ENCODE data around the gene CADM3. TPM values are rescaled to one million over a fixed set of nuclear protein-coding genes. Genes with fewer than 3 reads are reported as not detected.

CADM3 gene
- total and polyA plus RNA-seq, 2 of the 8 experiments (the other 6 are each of a cell fraction or from before 2014, with no cell fraction given) = 8.3 to 8.5 TPM

DNA sequence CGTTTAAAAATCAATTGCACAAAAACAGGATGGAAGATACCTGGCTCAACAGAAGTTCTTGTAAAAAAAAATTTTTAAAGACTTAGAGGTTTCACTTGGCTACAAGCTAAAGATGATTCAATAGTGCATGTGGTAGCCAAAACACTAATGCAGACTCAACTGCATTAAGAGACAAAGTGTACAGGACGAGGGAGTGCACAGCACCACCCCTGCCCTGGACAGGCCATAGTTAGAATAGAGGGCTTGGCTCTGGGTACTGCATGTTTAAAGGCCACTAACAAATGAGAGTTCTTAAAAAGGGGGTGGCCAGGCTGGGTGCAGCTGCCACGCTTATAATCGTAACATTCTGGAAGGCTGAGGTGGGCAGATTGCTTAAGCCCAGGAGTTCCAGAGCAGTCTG, 41.2 kb downstream of the CADM3 start:
- CTCF ChIA-PET (ENCODE audit: partially characterized antibody) = interaction anchor here (0.6 to 26.6 kb wide), 17 partner anchors 9 to 711 kb away, joined by 3 to 660 read pairs (median 8); partner anchors contain the start of genes ACKR1, AIM2, CADM3 and FCRL6
- Histone ChIP-seq H4K20me1 (replicated peaks in 1 of 2; ENCODE audit: control insufficient read depth in 1 of 2, insufficient read depth in 2 of 2, low read length in 2 of 2) (no peaks in the 10 kb centered on the region), H3K4me1 (replicated peaks in 1 of 4; ENCODE audit: control insufficient read depth in 3 of 4, insufficient read depth in 4 of 4, low read length in 3 of 4) (peaks cover 3 to 7% (median 4%) of the 10 kb centered on the region in 4 experiments; a peak in 6 of 7 replicates), H2BK20ac (ENCODE audit: low read length) (no peak overlapping the region), H2BK120ac (replicated peaks; ENCODE audit: low read depth, low read length) (no peak overlapping the region), H3K23ac (ENCODE audit: insufficient read length) (no peak overlapping the region), H3K4ac (replicated peaks; ENCODE audit: insufficient read length, low read depth, low read length) (no peak overlapping the region), H3K56ac (replicated peaks; ENCODE audit: insufficient read length, low read depth, low read length) (no peak overlapping the region), H3K9ac (replicated peaks in 1 of 4; ENCODE audit: extremely low read depth in 1 of 4, low read depth in 3 of 4, low read length in 3 of 4) (no peak overlapping the region), H2AFZ (ENCODE audit: low read length) (no peak overlapping the region), H2BK12ac (ENCODE audit: low read depth, low read length) (no peak overlapping the region), H3K14ac (ENCODE audit: insufficient read length) (no peak overlapping the region), H3K4me2 (ENCODE audit: insufficient read depth in 1 of 2, low read depth in 2 of 2, low read length in 2 of 2) (no peak overlapping the region), H3K79me2 (ENCODE audit: control insufficient read depth in 1 of 2, insufficient read depth in 2 of 2, low read length in 2 of 2) (no peaks in the 10 kb centered on the region), H4K8ac (ENCODE audit: extremely low read depth, insufficient read depth, low read length) (no peak overlapping the region), H3K27ac (ENCODE audit: low read depth, low read length) (no peak overlapping the region), H3K79me1 (ENCODE audit: low read depth, low read length) (no peaks in the 10 kb centered on the region), H3K18ac (ENCODE audit: extremely low read depth, low read length) (no peak overlapping the region), H3K23me2 (ENCODE audit: low read depth, low read length) (no peaks in the 10 kb centered on the region), H3K4me3 (ENCODE audit: extremely low read depth in 1 of 4, insufficient read depth in 2 of 4, low read depth in 3 of 4, low read length in 4 of 4) (no peak overlapping the region), H4K91ac (replicated peaks; ENCODE audit: insufficient read length, low read length) (no peak overlapping the region), H3K27me3 (replicated peaks in 1 of 4; ENCODE audit: control insufficient read depth in 3 of 4, extremely low read depth in 1 of 4, insufficient read depth in 3 of 4, low read length in 3 of 4) (no peaks in the 10 kb centered on the region; a peak in 1 of 7 replicates), H3K36me3 (ENCODE audit: control insufficient read depth in 2 of 4, insufficient read depth in 4 of 4, low read length in 3 of 4) (no peaks in the 10 kb centered on the region), H3K9me3 (ENCODE audit: insufficient read depth in 2 of 2, low read depth in 1 of 2, low read length in 1 of 2) (no peaks in the 10 kb centered on the region), H2BK15ac (ENCODE audit: low read length) (no peak overlapping the region), H2AK5ac (ENCODE audit: low read depth, low read length) (no peak overlapping the region), H2BK5ac (ENCODE audit: low read depth, low read length) (no peak overlapping the region), H4K5ac (ENCODE audit: insufficient read length, low read depth, low read length) (no peak overlapping the region)
- POLR2A ChIA-PET (ENCODE audit: partially characterized antibody) = no interaction called here
- FAIRE-seq (no peak), DNase-seq (ENCODE audit: low read depth in 1 of 2, low spot score in 2 of 2) (no peak)
- TF ChIP-seq BCL11A (IDR thresholded peaks at IDR 0.05; ENCODE audit: low read depth in 2 of 2, low read length in 2 of 2) (no peak), SIRT6 (IDR thresholded peaks at IDR 0.05; ENCODE audit: low read length) (no peak), SUZ12 (IDR thresholded peaks at IDR 0.05; ENCODE audit: low read length) (no peak), RBBP5 (IDR thresholded peaks at IDR 0.05; ENCODE audit: borderline replicate concordance, low read depth, low read length) (no peak), SP4 (IDR thresholded peaks at IDR 0.05; ENCODE audit: low read length) (no peak), EGR1 (IDR thresholded peaks at IDR 0.05; ENCODE audit: borderline replicate concordance, low read depth, low read length) (no peak), SAP30 (IDR thresholded peaks at IDR 0.05; ENCODE audit: insufficient read depth, insufficient replicate concordance, low read length) (no peak), SP1 (IDR thresholded peaks at IDR 0.05; ENCODE audit: low read depth, low read length) (no peak), ZNF274 (IDR thresholded peaks at IDR 0.05; ENCODE audit: borderline replicate concordance, extremely low read depth, low read length) (no peak), RAD21 (IDR thresholded peaks at IDR 0.05 in 1 of 2, conservative IDR thresholded peaks at IDR 0.05 in 1 of 2; ENCODE audit: low read depth in 2 of 2, low read length in 2 of 2) (no peak), NRF1 (IDR thresholded peaks at IDR 0.05; ENCODE audit: low read depth, low read length) (no peak), RFX5 (IDR thresholded peaks at IDR 0.05; ENCODE audit: borderline replicate concordance, low read depth, low read length) (no peak)
- 86% methylated on average over 4 of the region's 4 CpGs; no CpG with 5 or more reads in 1 of the 2 experiments for WGBS, 2 experiments (ENCODE audit: extremely low coverage in 1 of 2, insufficient coverage in 1 of 2, insufficient read length in 1 of 2, insufficient replicate concordance in 2 of 2, low coverage in 1 of 2, low lambda C conversion rate in 2 of 2, missing lambda C conversion rate in 1 of 2)

Data from H1 (cell line).